ENCODE measurements around the gene ADGRG6. TPM values are rescaled to one million over a fixed set of nuclear protein-coding genes. Genes with fewer than 3 reads are reported as not detected.

Gene ADGRG6
- polyA plus RNA-seq, 2 donors = 6.8 to 7.0 TPM

GRCh38 chr6:142377497-142377848 lies 75.7 kb downstream of the ADGRG6 start:
- 55 to 61% methylated on average over 4 of the region's 4 CpGs for WGBS, 2 donors
- Histone ChIP-seq H3K27ac (ENCODE audit: low read depth in 2 of 2, low read length in 1 of 2) (peak overlapping the region in 1 of 2 donors; percentile 55), H3K36me3 (ENCODE audit: control insufficient read depth in 2 of 2, insufficient read depth in 2 of 2, low read length in 1 of 2) (no peaks in the 10 kb centered on the region), H3K4me1 (ENCODE audit: control insufficient read depth in 2 of 2, insufficient read depth in 2 of 2, low read length in 1 of 2) (no peaks in the 10 kb centered on the region), H3K4me3 (ENCODE audit: low read depth in 1 of 2, low read length in 2 of 2) (peak overlapping the region in 1 of 2 donors; percentile 26), H3K27me3 (ENCODE audit: control insufficient read depth in 1 of 2, insufficient read depth in 2 of 2, low read length in 2 of 2) (peaks cover 0 to 3% of the 10 kb centered on the region in 2 donors), H3K9me3 (ENCODE audit: control insufficient read depth in 2 of 2, insufficient read depth in 1 of 2, low read depth in 1 of 2, low read length in 1 of 2) (no peaks in the 10 kb centered on the region)

DNA sequence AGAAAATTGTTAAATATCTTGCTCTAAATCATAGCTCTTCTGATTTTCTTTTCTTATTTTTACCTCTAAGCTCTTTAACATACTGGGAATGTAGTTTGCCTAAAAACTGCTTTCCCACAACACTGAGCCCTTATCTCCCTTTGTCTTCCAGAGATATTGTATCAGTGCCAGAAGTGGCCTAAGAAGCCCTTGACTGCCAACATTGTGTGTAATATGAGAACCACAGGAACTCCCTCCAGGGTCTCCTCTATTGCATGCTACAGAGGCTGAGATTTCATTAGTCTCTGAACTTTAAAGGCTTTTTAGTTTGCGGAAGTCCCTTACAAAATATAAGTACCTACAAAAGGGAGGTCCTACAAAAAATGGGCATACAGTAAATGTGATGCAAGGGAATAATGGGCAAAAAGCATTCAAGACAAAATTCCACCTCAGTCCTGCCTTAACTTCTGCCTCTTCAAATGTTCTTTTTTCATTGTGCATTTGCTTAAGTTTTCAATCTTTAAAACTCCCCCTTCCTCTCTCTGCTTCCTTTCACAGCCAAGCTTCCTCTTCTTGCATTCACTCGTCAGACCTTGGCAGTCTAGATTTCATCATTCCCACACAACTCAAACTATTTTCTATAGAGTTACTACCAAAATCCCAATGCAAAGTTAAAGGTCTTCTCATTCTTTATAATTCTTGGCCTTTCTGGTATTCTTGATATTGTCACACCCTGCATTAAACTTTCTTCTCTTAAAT lies 76.5 kb downstream of the ADGRG6 start:
- H3K36me3 ChIP-seq (ENCODE audit: control insufficient read depth in 2 of 2, insufficient read depth in 2 of 2, low read length in 1 of 2) = no peaks in the 10 kb centered on the region
- no peaks in the 10 kb centered on the region for H3K4me1 ChIP-seq (ENCODE audit: control insufficient read depth in 2 of 2, insufficient read depth in 2 of 2, low read length in 1 of 2)
- no peaks in the 10 kb centered on the region for H3K9me3 ChIP-seq (ENCODE audit: control insufficient read depth in 2 of 2, insufficient read depth in 1 of 2, low read depth in 1 of 2, low read length in 1 of 2)
- H3K27ac ChIP-seq (ENCODE audit: low read depth in 2 of 2, low read length in 1 of 2) = no peak overlapping the region
- H3K27me3 ChIP-seq (ENCODE audit: control insufficient read depth in 1 of 2, insufficient read depth in 2 of 2, low read length in 2 of 2) = peaks cover 0 to 3% of the 10 kb centered on the region in 2 donors
- WGBS, 2 donors = 41 to 54% methylated on average over 2 of the region's 2 CpGs
- H3K4me3 ChIP-seq (ENCODE audit: low read depth in 1 of 2, low read length in 2 of 2) = no peak overlapping the region

- Histone ChIP-seq H3K9me3 (ENCODE audit: control insufficient read depth in 2 of 2, insufficient read depth in 1 of 2, low read depth in 1 of 2, low read length in 1 of 2) (no peaks in the 10 kb centered on the region), H3K36me3 (ENCODE audit: control insufficient read depth in 2 of 2, insufficient read depth in 2 of 2, low read length in 1 of 2) (no peaks in the 10 kb centered on the region), H3K27ac (ENCODE audit: low read depth in 2 of 2, low read length in 1 of 2) (no peak overlapping the region), H3K4me1 (ENCODE audit: control insufficient read depth in 2 of 2, insufficient read depth in 2 of 2, low read length in 1 of 2) (no peaks in the 10 kb centered on the region), H3K4me3 (ENCODE audit: low read depth in 1 of 2, low read length in 2 of 2) (no peak overlapping the region), H3K27me3 (ENCODE audit: control insufficient read depth in 1 of 2, insufficient read depth in 2 of 2, low read length in 2 of 2) (no peaks in the 10 kb centered on the region)
- 82 to 84% methylated on average over 4 of the region's 4 CpGs for WGBS, 2 donors
These were observed 78.8 kb downstream of the ADGRG6 start for GRCh38 chr6:142380626-142381025.

DNA sequence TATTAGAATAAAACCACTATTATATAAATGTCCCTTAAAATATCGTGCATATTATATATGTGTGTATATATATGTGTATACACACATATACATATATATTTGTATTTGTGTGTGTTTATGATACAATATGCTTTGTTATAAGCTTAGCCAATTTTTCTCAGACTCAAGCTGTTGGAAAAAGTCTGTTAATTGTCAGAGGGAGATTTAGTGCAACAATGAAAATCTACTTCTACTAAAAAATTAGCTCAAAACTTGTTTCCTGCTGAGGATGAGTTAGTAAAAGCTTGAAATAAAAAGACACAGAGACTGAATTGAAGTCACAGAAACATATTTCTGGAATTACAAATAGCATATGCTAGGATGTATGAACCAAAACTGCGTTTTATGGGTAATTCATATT lies 79.4 kb downstream of the ADGRG6 start:
- Histone ChIP-seq H3K36me3 (ENCODE audit: control insufficient read depth in 2 of 2, insufficient read depth in 2 of 2, low read length in 1 of 2) (no peaks in the 10 kb centered on the region), H3K27me3 (ENCODE audit: control insufficient read depth in 1 of 2, insufficient read depth in 2 of 2, low read length in 2 of 2) (no peaks in the 10 kb centered on the region), H3K27ac (ENCODE audit: low read depth in 2 of 2, low read length in 1 of 2) (no peak overlapping the region), H3K9me3 (ENCODE audit: control insufficient read depth in 2 of 2, insufficient read depth in 1 of 2, low read depth in 1 of 2, low read length in 1 of 2) (no peaks in the 10 kb centered on the region), H3K4me3 (ENCODE audit: low read depth in 1 of 2, low read length in 2 of 2) (no peak overlapping the region), H3K4me1 (ENCODE audit: control insufficient read depth in 2 of 2, insufficient read depth in 2 of 2, low read length in 1 of 2) (no peaks in the 10 kb centered on the region)
- 71 to 79% methylated on average over 2 of the region's 2 CpGs for whole genome bisulfite sequencing, 2 donors

DNA sequence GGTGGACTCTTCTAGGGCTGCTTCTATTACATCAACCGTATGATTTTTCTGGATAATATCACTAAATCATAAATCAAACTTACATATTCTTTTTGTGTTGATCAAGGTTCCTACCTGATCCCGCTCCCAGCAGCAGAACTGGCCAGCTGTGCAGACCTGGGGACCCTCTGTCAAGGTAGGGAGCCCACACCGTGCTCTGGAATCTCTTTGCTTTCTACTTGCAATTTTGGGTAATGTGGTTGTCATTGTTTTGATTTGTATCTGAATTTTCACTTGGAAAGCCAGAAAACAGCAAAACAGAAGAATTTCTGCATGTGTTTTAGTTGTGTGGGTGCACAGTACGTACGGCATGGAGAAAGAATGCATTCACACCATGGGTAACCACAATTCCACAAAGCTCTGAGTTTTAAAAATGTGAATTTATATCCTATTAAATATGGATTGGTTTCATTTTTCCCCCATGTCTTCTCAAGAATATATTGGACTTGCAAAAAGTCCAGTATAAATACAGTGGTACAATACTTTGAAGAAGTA lies 80.1 kb downstream of the ADGRG6 start:
- Histone ChIP-seq H3K9me3 (ENCODE audit: control insufficient read depth in 2 of 2, insufficient read depth in 1 of 2, low read depth in 1 of 2, low read length in 1 of 2) (no peaks in the 10 kb centered on the region), H3K4me1 (ENCODE audit: control insufficient read depth in 2 of 2, insufficient read depth in 2 of 2, low read length in 1 of 2) (no peaks in the 10 kb centered on the region), H3K4me3 (ENCODE audit: low read depth in 1 of 2, low read length in 2 of 2) (no peak overlapping the region), H3K27ac (ENCODE audit: low read depth in 2 of 2, low read length in 1 of 2) (no peak overlapping the region), H3K27me3 (ENCODE audit: control insufficient read depth in 1 of 2, insufficient read depth in 2 of 2, low read length in 2 of 2) (no peaks in the 10 kb centered on the region), H3K36me3 (ENCODE audit: control insufficient read depth in 2 of 2, insufficient read depth in 2 of 2, low read length in 1 of 2) (no peaks in the 10 kb centered on the region)
- WGBS, 2 donors = 89 to 92% methylated on average over 5 of the region's 5 CpGs

DNA sequence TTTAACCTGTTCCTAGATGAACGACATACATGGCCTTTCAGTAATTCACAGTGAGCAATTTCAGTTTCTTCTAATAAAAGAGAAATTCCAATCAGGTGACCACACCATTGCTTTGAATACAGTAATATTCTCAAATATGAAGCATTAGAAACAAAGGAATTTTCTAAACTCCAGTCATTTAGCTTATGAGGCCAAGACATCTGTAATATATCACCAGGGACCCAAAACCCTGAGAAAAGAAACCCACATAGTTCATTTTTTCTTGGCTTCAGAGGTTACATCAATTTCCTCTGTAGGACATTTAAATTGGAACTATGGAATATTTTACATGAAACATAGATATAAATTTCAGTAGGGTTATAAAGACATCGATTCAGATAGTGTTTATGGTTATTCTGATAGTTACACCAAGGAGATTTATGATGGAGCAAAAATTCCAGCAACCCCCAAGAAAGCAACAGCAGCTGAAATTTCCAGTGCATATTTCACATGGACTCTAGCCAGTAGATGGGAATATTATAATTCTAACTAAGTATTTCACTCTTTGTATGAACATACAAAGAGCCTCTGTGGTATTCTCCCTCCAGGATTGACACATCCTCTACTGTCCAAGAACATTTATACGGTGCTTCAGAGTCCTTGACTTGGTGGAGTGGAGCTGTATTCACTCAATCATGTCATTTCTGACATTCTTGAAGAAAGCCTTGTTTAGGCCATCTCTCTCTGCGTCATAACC lies 82.9 kb downstream of the ADGRG6 start:
- 73 to 83% methylated on average over 4 of the region's 4 CpGs for WGBS, 2 donors

GRCh38 chr6:142385352-142385751 lies 83.5 kb downstream of the ADGRG6 start:
- Histone ChIP-seq H3K4me1 (ENCODE audit: control insufficient read depth in 2 of 2, insufficient read depth in 2 of 2, low read length in 1 of 2) (no peaks in the 10 kb centered on the region), H3K36me3 (ENCODE audit: control insufficient read depth in 2 of 2, insufficient read depth in 2 of 2, low read length in 1 of 2) (no peaks in the 10 kb centered on the region), H3K9me3 (ENCODE audit: control insufficient read depth in 2 of 2, insufficient read depth in 1 of 2, low read depth in 1 of 2, low read length in 1 of 2) (no peaks in the 10 kb centered on the region), H3K4me3 (ENCODE audit: low read depth in 1 of 2, low read length in 2 of 2) (no peak overlapping the region), H3K27ac (ENCODE audit: low read depth in 2 of 2, low read length in 1 of 2) (no peak overlapping the region), H3K27me3 (ENCODE audit: control insufficient read depth in 1 of 2, insufficient read depth in 2 of 2, low read length in 2 of 2) (no peaks in the 10 kb centered on the region)
- WGBS, 2 donors = 87 to 88% methylated on average over 2 of the region's 2 CpGs

More for the DNA sequence above, 82.9 kb downstream of the ADGRG6 start:
- Histone ChIP-seq H3K9me3 (ENCODE audit: control insufficient read depth in 2 of 2, insufficient read depth in 1 of 2, low read depth in 1 of 2, low read length in 1 of 2) (no peaks in the 10 kb centered on the region), H3K27me3 (ENCODE audit: control insufficient read depth in 1 of 2, insufficient read depth in 2 of 2, low read length in 2 of 2) (no peaks in the 10 kb centered on the region), H3K27ac (ENCODE audit: low read depth in 2 of 2, low read length in 1 of 2) (no peak overlapping the region), H3K4me1 (ENCODE audit: control insufficient read depth in 2 of 2, insufficient read depth in 2 of 2, low read length in 1 of 2) (no peaks in the 10 kb centered on the region), H3K4me3 (ENCODE audit: low read depth in 1 of 2, low read length in 2 of 2) (no peak overlapping the region), H3K36me3 (ENCODE audit: control insufficient read depth in 2 of 2, insufficient read depth in 2 of 2, low read length in 1 of 2) (no peaks in the 10 kb centered on the region)

GRCh38 chr6:142386657-142387056 lies 84.8 kb downstream of the ADGRG6 start:
- H3K9me3 ChIP-seq (ENCODE audit: control insufficient read depth in 2 of 2, insufficient read depth in 1 of 2, low read depth in 1 of 2, low read length in 1 of 2) = no peaks in the 10 kb centered on the region
- H3K27me3 ChIP-seq (ENCODE audit: control insufficient read depth in 1 of 2, insufficient read depth in 2 of 2, low read length in 2 of 2) = no peaks in the 10 kb centered on the region
- no peak overlapping the region for H3K4me3 ChIP-seq (ENCODE audit: low read depth in 1 of 2, low read length in 2 of 2)
- no peaks in the 10 kb centered on the region for H3K4me1 ChIP-seq (ENCODE audit: control insufficient read depth in 2 of 2, insufficient read depth in 2 of 2, low read length in 1 of 2)
- H3K36me3 ChIP-seq (ENCODE audit: control insufficient read depth in 2 of 2, insufficient read depth in 2 of 2, low read length in 1 of 2) = no peaks in the 10 kb centered on the region
- 91 to 93% methylated on average over 4 of the region's 4 CpGs for WGBS, 2 donors
- H3K27ac ChIP-seq (ENCODE audit: low read depth in 2 of 2, low read length in 1 of 2) = no peak overlapping the region

DNA sequence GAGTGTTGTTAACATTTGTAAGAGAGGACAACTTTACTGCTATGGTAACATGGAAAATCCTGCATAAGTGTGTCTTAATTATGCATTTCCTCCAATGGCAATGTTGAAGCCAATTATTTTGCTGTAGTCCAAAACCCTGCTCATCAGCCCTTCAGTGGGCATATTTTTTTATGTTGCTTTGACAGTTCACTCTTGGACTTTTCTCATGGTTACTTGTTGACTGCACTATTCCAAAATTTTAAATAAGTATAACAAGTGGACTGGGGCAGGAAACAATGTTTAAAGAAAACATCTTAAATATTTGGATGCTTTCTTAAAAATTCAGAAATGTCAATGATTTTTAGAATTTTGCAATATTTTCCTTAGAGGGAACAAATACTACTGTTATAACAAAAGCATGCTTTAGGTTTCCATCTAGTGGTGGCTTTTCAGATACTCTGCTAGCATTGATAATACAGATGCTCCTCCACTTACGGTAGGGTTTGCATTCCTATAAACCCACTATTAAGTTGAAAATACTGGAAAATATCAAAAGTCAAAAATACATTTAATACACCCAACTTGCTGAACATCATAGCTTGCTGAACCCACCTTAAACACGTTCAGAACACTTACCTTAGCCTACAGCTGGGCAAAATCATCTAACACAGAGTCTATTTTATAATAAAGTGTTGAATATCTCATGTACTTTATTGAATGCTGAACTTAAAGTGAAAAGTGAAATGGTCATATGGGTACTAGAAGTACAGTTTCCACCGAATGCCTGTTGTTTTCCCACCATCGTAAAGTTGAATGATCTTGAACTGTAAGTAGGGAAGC lies 86.4 kb downstream of the ADGRG6 start:
- no peak overlapping the region for H3K27ac ChIP-seq (ENCODE audit: low read depth in 2 of 2, low read length in 1 of 2)
- no peaks in the 10 kb centered on the region for H3K9me3 ChIP-seq (ENCODE audit: control insufficient read depth in 2 of 2, insufficient read depth in 1 of 2, low read depth in 1 of 2, low read length in 1 of 2)
- H3K27me3 ChIP-seq (ENCODE audit: control insufficient read depth in 1 of 2, insufficient read depth in 2 of 2, low read length in 2 of 2) = no peaks in the 10 kb centered on the region
- H3K4me1 ChIP-seq (ENCODE audit: control insufficient read depth in 2 of 2, insufficient read depth in 2 of 2, low read length in 1 of 2) = no peaks in the 10 kb centered on the region
- WGBS, 2 donors = 31% methylated on average over 4 of the region's 4 CpGs
- no peak overlapping the region for H3K4me3 ChIP-seq (ENCODE audit: low read depth in 1 of 2, low read length in 2 of 2)
- H3K36me3 ChIP-seq (ENCODE audit: control insufficient read depth in 2 of 2, insufficient read depth in 2 of 2, low read length in 1 of 2) = no peaks in the 10 kb centered on the region

Measured in esophagus (tissue), 2 donors.